C4-2B (cell line): Measurements from ENCODE around the gene PRR13.

Experiments used
- CTCF ChIP-seq: fragments of 450-650 bp; conservative IDR thresholded peaks from 2 replicates; pipeline ENCODE4 v1.5.1; 2017; ENCODE audit warnings: mild to moderate bottlenecking
- ZFX ChIP-seq: fragments of 450-650 bp; IDR thresholded peaks from 2 replicates; pipeline ENCODE4 v1.6.1; 2017

- TF ChIP-seq CTCF, result no peak
- no peak for TF ChIP-seq ZFX
Measured at GRCh38 chr12:53484686-53485575, 43.4 kb downstream of the PRR13 start.
